ENCODE results near the gene MAP7D3. TPM values are rescaled to one million over a fixed set of nuclear protein-coding genes. Genes with fewer than 3 reads are reported as not detected.

The MAP7D3 gene
- polyA plus RNA-seq, 3 donors: 1.8 to 3.4 (median 2.9) TPM

DNA sequence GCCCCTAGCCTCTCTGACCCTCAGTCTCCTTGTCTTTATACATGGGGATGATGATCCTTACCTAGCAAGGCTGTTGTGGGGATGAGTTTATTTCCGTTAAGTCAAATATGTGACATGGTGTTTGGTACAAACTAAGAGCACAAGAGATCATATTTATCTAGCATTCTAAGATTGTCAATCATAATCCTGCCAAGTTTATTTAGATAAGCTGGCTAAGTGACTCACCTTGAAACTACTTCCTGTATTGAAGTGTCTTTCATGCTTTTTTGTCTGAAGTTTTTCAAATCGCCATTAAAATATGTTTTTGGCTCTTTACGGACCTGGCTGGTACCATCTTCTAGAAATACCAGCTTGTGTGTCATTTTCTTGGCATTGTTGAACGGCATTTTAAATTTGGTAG, 30.7 kb downstream of the MAP7D3 start:
- no peak overlapping the region for H3K4me2 ChIP-seq (replicated peaks; ENCODE audit: extremely low read depth, low read length, poor library complexity, severe bottlenecking)
- H3K4me1 Mint-ChIP-seq: no peaks in the 10 kb centered on the region
- H4K20me1 ChIP-seq (ENCODE audit: insufficient read depth, low read length): no peaks in the 10 kb centered on the region
- H3K4me3 ChIP-seq (replicated peaks in 1 of 3; ENCODE audit: low read depth in 2 of 3, low read length in 3 of 3): no peak overlapping the region
- no CpG with 5 or more reads among the region's 4 CpGs for WGBS (ENCODE audit: insufficient coverage)
- no peak overlapping the region for H3K9ac ChIP-seq (ENCODE audit: insufficient read depth, low read length, poor library complexity, severe bottlenecking)
- H3K36me3 Mint-ChIP-seq: peaks cover 54 to 55% of the 10 kb centered on the region in 2 donors
- H3K27ac Mint-ChIP-seq: no peak overlapping the region
- H3K27me3 ChIP-seq (ENCODE audit: control insufficient read depth in 2 of 2, insufficient read depth in 2 of 2, low read length in 2 of 2): no peaks in the 10 kb centered on the region
- H3K27me3 Mint-ChIP-seq (ENCODE audit: low read depth in 3 of 3): peaks cover 0 to 5% (median 0%) of the 10 kb centered on the region in 3 donors
- no peak overlapping the region for H2AFZ ChIP-seq (ENCODE audit: insufficient read depth, low read depth, low read length, poor library complexity, severe bottlenecking)
- no peak overlapping the region for H3K27ac ChIP-seq (ENCODE audit: low read depth in 1 of 2, low read length in 2 of 2)
- no peaks in the 10 kb centered on the region for H3K9me3 ChIP-seq (replicated peaks in 1 of 2; ENCODE audit: control insufficient read depth in 1 of 2, insufficient read depth in 1 of 2, low read length in 2 of 2)
- peaks cover 0 to 3% (median 0%) of the 10 kb centered on the region in 7 donors for H3K9me3 Mint-ChIP-seq
- H3K4me1 ChIP-seq (ENCODE audit: control insufficient read depth in 1 of 2, insufficient read depth in 2 of 2, low read length in 2 of 2): no peaks in the 10 kb centered on the region
- H3K4me3 Mint-ChIP-seq: no peak overlapping the region
- intact Hi-C loops (cut with micrococcal nuclease): no loop called here
- H3K36me3 ChIP-seq (replicated peaks in 1 of 2; ENCODE audit: control insufficient read depth in 1 of 2, insufficient read depth in 2 of 2, low read length in 2 of 2): peaks cover 47 to 80% of the 10 kb centered on the region in 2 donors
- no peaks in the 10 kb centered on the region for H3K79me2 ChIP-seq (ENCODE audit: insufficient read depth, low read length)
- TF ChIP-seq, protein P1, sequence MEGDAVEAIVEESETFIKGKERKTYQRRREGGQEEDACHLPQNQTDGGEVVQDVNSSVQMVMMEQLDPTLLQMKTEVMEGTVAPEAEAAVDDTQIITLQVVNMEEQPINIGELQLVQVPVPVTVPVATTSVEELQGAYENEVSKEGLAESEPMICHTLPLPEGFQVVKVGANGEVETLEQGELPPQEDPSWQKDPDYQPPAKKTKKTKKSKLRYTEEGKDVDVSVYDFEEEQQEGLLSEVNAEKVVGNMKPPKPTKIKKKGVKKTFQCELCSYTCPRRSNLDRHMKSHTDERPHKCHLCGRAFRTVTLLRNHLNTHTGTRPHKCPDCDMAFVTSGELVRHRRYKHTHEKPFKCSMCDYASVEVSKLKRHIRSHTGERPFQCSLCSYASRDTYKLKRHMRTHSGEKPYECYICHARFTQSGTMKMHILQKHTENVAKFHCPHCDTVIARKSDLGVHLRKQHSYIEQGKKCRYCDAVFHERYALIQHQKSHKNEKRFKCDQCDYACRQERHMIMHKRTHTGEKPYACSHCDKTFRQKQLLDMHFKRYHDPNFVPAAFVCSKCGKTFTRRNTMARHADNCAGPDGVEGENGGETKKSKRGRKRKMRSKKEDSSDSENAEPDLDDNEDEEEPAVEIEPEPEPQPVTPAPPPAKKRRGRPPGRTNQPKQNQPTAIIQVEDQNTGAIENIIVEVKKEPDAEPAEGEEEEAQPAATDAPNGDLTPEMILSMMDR (IDR thresholded peaks at IDR 0.05): no peak
- DNase-seq: no peak

- no peak overlapping the region for H2AFZ ChIP-seq (ENCODE audit: insufficient read depth, low read depth, low read length, poor library complexity, severe bottlenecking)
- H3K27ac ChIP-seq (ENCODE audit: low read depth in 1 of 2, low read length in 2 of 2): no peak overlapping the region
- TF ChIP-seq, protein P1 (IDR thresholded peaks at IDR 0.05): no peak
- peaks cover 41 to 73% of the 10 kb centered on the region in 2 donors for H3K36me3 ChIP-seq (replicated peaks in 1 of 2; ENCODE audit: control insufficient read depth in 1 of 2, insufficient read depth in 2 of 2, low read length in 2 of 2)
- H3K9me3 ChIP-seq (replicated peaks in 1 of 2; ENCODE audit: control insufficient read depth in 1 of 2, insufficient read depth in 1 of 2, low read length in 2 of 2): no peaks in the 10 kb centered on the region
- no peaks in the 10 kb centered on the region for H3K4me1 Mint-ChIP-seq
- H4K20me1 ChIP-seq (ENCODE audit: insufficient read depth, low read length): no peaks in the 10 kb centered on the region
- no peaks in the 10 kb centered on the region for H3K4me1 ChIP-seq (ENCODE audit: control insufficient read depth in 1 of 2, insufficient read depth in 2 of 2, low read length in 2 of 2)
- intact Hi-C loops (cut with micrococcal nuclease): no loop called here
- WGBS (ENCODE audit: insufficient coverage): no CpG with 5 or more reads among the region's 5 CpGs
- no peaks in the 10 kb centered on the region for H3K27me3 ChIP-seq (ENCODE audit: control insufficient read depth in 2 of 2, insufficient read depth in 2 of 2, low read length in 2 of 2)
- H3K79me2 ChIP-seq (ENCODE audit: insufficient read depth, low read length): no peaks in the 10 kb centered on the region
- H3K9ac ChIP-seq (ENCODE audit: insufficient read depth, low read length, poor library complexity, severe bottlenecking): no peak overlapping the region
- H3K4me3 Mint-ChIP-seq: no peak overlapping the region
- H3K4me2 ChIP-seq (replicated peaks; ENCODE audit: extremely low read depth, low read length, poor library complexity, severe bottlenecking): no peak overlapping the region
- no peak overlapping the region for H3K4me3 ChIP-seq (replicated peaks in 1 of 3; ENCODE audit: low read depth in 2 of 3, low read length in 3 of 3)
- DNase-seq: no peak
- H3K36me3 Mint-ChIP-seq: peaks cover 51 to 54% of the 10 kb centered on the region in 2 donors
- peaks cover 0 to 5% (median 0%) of the 10 kb centered on the region in 3 donors for H3K27me3 Mint-ChIP-seq (ENCODE audit: low read depth in 3 of 3)
- no peak overlapping the region for H3K27ac Mint-ChIP-seq
- peaks cover 0 to 3% (median 0%) of the 10 kb centered on the region in 7 donors for H3K9me3 Mint-ChIP-seq
Measured at GRCh38 chrX:136219893-136220292, 31.3 kb downstream of the MAP7D3 start.
